ENCODE results near the gene ADAM11.

Gene ADAM11

DNA sequence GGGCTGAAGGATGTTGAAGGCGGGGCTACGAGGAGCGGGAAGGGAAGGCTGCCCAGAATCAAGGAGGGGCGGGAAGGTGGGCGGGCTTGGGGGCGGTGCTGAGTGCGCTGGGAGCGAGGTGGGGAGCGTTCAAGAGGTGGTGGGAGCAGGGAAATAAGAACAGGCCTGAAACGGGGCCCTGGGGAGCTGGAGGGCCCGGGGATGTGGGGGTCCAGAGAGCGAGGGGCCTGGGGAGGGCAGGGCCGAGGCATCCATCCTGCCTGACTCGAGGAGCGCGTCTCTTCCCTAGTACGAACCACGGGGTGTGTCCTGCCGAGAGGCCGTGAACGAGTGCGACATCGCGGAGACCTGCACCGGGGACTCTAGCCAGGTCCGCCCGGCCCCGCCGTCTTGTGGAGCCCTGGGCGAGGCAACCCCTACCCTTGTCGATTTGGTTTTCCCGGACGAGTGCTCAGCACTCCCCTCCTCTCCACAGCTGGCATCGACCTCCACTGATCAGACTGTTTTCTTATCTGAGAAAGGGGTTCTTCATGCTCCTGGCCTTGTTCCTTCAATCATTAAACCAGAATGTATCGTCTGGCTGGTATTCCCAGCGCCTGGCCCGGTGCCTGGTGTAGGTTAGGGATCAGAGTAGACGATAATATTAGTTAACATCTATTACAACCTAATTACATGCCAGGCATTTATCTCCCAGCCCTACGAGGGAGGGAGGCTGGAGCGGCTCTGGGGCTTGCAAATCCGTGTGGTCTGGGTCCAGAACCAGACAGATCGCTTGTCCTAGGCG, 17.2 kb downstream of the ADAM11 start:
- DNase-seq (ENCODE audit: low spot score) = no peak

GRCh38 chr17:44776628-44777393, 18.0 kb downstream of the ADAM11 start:
- no peak for DNase-seq (ENCODE audit: low spot score)

DNA sequence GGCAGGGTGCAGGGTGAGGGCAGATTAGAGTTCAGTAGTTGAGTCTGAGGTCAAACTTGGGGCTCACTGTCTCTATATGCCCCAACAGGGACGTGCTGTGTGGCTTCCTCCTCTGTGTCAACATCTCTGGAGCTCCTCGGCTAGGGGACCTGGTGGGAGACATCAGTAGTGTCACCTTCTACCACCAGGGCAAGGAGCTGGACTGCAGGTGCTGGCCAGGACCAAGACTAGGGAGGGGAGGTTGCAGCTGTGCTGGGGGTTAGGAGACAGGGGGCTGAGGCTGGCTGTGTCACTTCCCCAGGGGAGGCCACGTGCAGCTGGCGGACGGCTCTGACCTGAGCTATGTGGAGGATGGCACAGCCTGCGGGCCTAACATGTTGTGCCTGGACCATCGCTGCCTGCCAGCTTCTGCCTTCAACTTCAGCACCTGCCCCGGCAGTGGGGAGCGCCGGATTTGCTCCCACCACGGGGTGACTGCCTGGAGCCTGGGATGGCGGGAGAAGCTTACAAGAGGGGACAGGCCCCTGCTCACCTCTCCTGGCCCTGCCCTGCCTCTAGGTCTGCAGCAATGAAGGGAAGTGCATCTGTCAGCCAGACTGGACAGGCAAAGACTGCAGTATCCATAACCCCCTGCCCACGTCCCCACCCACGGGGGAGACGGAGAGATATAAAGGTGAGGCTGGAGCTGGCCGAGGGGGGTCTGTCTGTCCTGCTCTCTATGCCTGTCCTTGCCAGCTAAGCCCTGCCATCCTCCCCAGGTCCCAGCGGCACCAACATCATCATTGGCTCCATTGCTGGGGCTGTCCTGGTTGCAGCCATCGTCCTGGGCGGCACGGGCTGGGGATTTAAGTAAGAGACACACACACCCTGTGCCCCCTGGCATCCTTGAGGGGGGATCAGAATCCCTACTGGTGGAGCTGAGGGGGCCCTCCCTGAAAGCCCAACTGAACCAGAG, 18.9 kb downstream of the ADAM11 start:
- no peak for DNase-seq (ENCODE audit: low spot score)

GRCh38 chr17:44778656-44779210, 19.9 kb downstream of the ADAM11 start:
- DNase-seq (ENCODE audit: low spot score) = no peak

GRCh38 chr17:44779211-44780025, 20.6 kb downstream of the ADAM11 start:
- DNase-seq (ENCODE audit: low spot score) = peak; percentile 94

GRCh38 chr17:44780161-44780560, 21.4 kb downstream of the ADAM11 start:
- DNase-seq (ENCODE audit: low spot score) = no peak

DNA sequence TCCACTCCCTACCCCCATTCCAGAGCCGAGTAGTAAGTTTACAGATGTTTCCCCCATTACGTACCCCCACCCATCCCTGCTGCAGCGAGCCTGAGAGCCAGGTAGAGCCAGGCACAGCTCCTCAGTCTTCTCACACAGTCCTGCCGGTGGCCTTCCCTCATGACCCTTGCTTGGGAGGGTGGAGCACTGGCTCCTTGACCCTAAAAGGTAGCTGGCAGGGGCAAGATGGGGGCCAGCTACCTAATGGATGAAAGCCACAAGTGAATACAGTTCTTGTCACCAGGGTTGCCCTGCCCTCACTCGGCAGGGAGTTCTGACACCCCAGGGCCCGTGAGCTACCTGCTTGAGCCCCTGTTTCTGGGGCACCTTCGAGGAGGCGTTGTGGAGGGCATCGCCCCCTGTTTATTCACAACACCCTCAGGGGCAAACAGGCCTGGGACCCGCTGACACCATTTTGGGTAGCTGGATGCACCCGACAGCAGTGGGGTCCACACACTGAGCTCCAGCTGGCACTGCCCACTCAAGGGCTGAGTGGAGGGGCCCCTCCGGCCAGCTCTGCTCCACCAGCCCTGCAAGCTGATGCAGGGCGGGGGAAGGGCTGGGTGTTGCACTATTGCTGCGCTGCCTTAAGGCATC, 22.2 kb downstream of the ADAM11 start:
- DNase-seq (ENCODE audit: low spot score) = no peak

- DNase-seq (ENCODE audit: low spot score) = no peak
Measured at GRCh38 chr17:44781551-44782325, 22.9 kb downstream of the ADAM11 start.

DNA sequence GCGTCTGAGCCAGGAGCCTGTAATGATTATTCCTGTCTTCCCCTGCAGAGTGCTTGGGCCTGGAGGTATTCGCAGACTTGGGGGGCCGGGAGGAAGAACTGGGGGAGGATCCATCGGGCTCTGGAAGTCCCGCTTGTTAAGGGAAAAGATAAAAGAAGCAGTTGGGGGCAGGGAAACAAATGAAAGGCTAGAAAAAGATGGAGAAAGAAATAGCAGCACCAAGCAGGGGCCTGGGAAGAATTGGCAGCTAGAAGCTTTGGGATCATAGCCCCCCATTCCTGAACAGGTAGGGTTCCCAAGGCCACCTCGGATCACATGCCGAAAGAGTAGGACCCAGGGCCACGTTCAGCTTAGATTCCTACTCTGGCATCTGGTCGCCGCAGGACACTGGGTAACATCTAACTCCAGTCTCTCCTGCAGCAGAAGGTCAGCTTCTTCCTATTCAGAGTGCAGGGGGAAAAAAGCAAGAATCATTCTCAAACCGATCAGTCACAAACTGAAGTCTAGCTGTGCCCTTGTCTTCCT, 23.6 kb downstream of the ADAM11 start:
- DNase-seq (ENCODE audit: low spot score) = no peak

GRCh38 chr17:44785921-44786320, 27.1 kb downstream of the ADAM11 start:
- DNase-seq (ENCODE audit: low spot score) = no peak

DNA sequence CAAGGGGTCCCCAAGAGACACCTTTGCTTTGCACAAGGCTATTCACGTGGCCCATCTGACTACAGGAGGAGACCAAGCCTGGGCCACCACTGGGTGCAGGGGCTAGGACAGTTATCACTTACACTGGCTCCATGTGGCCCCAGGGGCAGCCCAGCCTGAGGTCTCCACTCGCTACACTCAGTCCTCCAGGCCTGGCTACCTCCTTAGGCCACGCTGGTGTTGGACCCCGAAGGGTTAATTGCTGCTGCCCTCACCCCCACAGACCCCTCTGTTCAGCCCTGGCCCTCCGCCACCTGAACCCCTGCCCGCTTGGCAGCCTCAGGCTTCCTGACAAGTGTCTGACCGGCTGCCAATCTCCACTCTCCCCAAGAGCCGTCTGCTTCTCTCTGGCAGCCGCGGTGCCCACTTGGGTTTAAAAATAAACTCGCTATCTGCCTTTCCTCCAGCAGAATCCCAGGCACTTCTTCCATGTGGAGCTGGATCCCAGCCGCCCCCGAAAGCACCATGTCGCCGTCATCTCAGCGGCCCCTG, 27.8 kb downstream of the ADAM11 start:
- DNase-seq (ENCODE audit: low spot score) = no peak

- DNase-seq (ENCODE audit: low spot score) = no peak
Measured at GRCh38 chr17:44787271-44787940, 28.6 kb downstream of the ADAM11 start.

DNA sequence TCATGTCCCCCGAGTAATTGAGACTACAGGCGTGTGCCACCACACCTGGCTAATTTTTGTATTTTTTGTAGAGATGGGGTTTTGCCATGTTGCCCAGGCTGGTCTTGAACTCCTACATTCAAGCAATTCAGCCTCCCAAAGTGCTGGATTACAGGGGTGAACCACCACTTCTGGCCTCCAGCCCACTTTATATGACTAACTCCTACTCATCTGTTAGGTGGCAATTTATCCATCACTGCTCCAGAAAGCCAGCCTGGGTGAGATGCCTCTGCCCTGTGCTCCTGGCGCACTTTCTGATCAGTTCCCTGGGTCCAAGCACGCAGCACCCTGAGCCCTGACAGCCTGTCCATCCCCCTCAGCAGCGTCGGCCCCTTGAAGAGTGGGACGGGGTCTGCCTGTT, 29.4 kb downstream of the ADAM11 start:
- no peak for DNase-seq (ENCODE audit: low spot score)

DNA sequence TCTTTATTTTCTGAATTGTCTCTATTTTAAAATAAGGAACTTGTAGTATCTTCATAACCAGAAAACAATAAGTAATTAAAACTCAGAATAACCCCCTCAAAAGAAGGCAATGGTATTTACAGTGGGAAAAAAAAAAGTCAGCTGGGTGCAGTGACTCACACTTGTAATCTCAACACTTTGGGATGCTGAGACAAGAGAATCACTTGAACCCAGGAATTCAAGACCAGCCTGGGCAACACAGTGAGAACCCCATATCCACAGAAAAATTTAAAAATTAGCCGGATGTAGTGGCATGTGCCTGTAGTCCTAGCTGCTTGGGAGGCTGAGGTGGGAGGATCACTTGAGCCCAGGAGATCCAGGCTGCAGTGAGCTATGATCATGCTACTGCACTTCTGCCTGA, 33.5 kb downstream of the ADAM11 start:
- no peak for DNase-seq (ENCODE audit: low spot score)

- DNase-seq (ENCODE audit: low spot score) = peak; percentile 13
Measured at GRCh38 chr17:44793885-44794842, 35.4 kb downstream of the ADAM11 start.

GRCh38 chr17:44794851-44795413, 36.1 kb downstream of the ADAM11 start:
- DNase-seq (ENCODE audit: low spot score) = peak; percentile 73

DNA sequence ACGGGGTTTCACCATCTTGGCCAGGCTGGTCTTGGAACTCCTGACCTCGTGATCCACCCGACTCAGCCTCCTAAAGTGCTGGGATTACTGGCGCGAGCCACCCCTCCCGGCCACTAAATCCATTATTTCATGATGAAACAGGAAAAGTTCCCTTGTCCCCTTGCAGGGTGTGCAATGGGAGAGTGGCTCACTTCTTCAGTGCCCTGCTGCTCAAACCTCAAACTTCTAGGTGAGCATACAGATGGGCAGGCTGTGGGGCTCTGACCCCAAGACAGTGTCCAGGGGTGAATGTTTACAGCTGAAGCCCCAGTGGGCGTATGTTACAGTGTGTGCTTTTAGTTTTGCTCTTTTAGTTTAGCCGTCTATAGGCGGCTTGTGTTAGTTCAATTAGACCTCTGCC, 36.6 kb downstream of the ADAM11 start:
- no peak for DNase-seq (ENCODE audit: low spot score)

Measured in hepatic stellate cell (primary cell).